Left ventricle myocardium inferior (tissue), 1 donor: Measurements from ENCODE around the gene MID2. TPM values are rescaled to one million over a fixed set of nuclear protein-coding genes. Genes with fewer than 3 reads are reported as not detected.

Experiments used
- DNase-seq: peaks from one replicate; pipeline ENCODE4 v3.0.0-alpha.2; 2020
- H3K27ac ChIP-seq: fragments of 200-600 bp; replicated peaks from 2 replicates; pipeline ENCODE4 v1.8.0; 2021
- H3K27me3 ChIP-seq: fragments of 200-600 bp; 2 replicates; pipeline ENCODE4 v1.8.0; 2021; ENCODE audit warnings: low read depth
- H3K36me3 ChIP-seq: fragments of 200-600 bp; 2 replicates; pipeline ENCODE4 v1.8.0; 2021
- H3K4me1 ChIP-seq: fragments of 200-600 bp; 2 replicates; pipeline ENCODE4 v1.8.0; 2021
- H3K4me3 ChIP-seq: fragments of 200-600 bp; 2 replicates; pipeline ENCODE4 v1.8.0; 2021; ENCODE audit warnings: mild to moderate bottlenecking, moderate library complexity
- H3K9me3 ChIP-seq: fragments of 200-600 bp; replicated peaks from 2 replicates; pipeline ENCODE4 v1.8.0; 2021
- CTCF ChIP-seq: fragments of 200-600 bp; IDR thresholded peaks from 2 replicates; pipeline ENCODE4 v1.8.0; 2021; ENCODE audit warnings: antibody characterized with exemption, mild to moderate bottlenecking, borderline replicate concordance
- intact Hi-C: fragments of 100-400 bp; cut with micrococcal nuclease; formaldehyde crosslinking; loops from one replicate; pipeline ENCODE4 v1.11.0; 2022
- total RNA-seq: library from RNA; stranded (reverse); fragmentation: NEBNext Ultra II Directional; extraction: Animal tissue kit (Norgen Biotek cat#: 25700); gene quantifications from one replicate; pipeline ENCODE4 v1.2.1, GENCODE V29; 2021
- donor health status: DM: no; HTN: yes; CAD: no; lungs with severe emphysema.

The MID2 gene
- total RNA-seq, 1 donor from 2014 or later = 6.3 TPM

GRCh38 chrX:107857837-107858236 is 32.2 kb downstream of the MID2 start:
- no peaks in the 10 kb centered on the region for H3K27me3 ChIP-seq

GRCh38 chrX:107861056-107861455 is 35.4 kb downstream of the MID2 start:
- no peak for DNase-seq
- H3K4me3 ChIP-seq = no peak overlapping the region
- H3K9me3 ChIP-seq = no peaks in the 10 kb centered on the region

More at GRCh38 chrX:107857837-107858236, 32.2 kb downstream of the MID2 start:
- no peaks in the 10 kb centered on the region for H3K36me3 ChIP-seq
- H3K4me1 ChIP-seq = no peaks in the 10 kb centered on the region
- intact Hi-C loops = no loop called here
- no peaks in the 10 kb centered on the region for H3K9me3 ChIP-seq
- DNase-seq = no peak
- H3K27ac ChIP-seq = no peak overlapping the region
- TF ChIP-seq CTCF = no peak
- no peak overlapping the region for H3K4me3 ChIP-seq

GRCh38 chrX:107871136-107871535 is 45.5 kb downstream of the MID2 start:
- no peak overlapping the region for H3K4me3 ChIP-seq
- H3K36me3 ChIP-seq = no peaks in the 10 kb centered on the region
- no peaks in the 10 kb centered on the region for H3K4me1 ChIP-seq
- no peak overlapping the region for H3K27ac ChIP-seq
- H3K27me3 ChIP-seq = no peaks in the 10 kb centered on the region
- DNase-seq = no peak
- no peak for TF ChIP-seq CTCF
- no peaks in the 10 kb centered on the region for H3K9me3 ChIP-seq
- intact Hi-C loops = no loop called here

More at GRCh38 chrX:107861056-107861455, 35.4 kb downstream of the MID2 start:
- Histone ChIP-seq H3K27me3 (no peaks in the 10 kb centered on the region), H3K4me1 (no peaks in the 10 kb centered on the region), H3K36me3 (no peaks in the 10 kb centered on the region), H3K27ac (no peak overlapping the region)
- TF ChIP-seq CTCF = no peak
- intact Hi-C loops = no loop called here

GRCh38 chrX:107878106-107878505 is 52.4 kb downstream of the MID2 start:
- intact Hi-C loops = no loop called here
- Histone ChIP-seq H3K27me3 (no peaks in the 10 kb centered on the region), H3K4me1 (no peaks in the 10 kb centered on the region), H3K27ac (no peak overlapping the region), H3K4me3 (no peak overlapping the region), H3K36me3 (no peaks in the 10 kb centered on the region), H3K9me3 (no peaks in the 10 kb centered on the region)
- no peak for TF ChIP-seq CTCF
- no peak for DNase-seq

GRCh38 chrX:107880054-107880610 is 54.5 kb downstream of the MID2 start:
- no peak overlapping the region for H3K27ac ChIP-seq
- no peak overlapping the region for H3K4me3 ChIP-seq

More at GRCh38 chrX:107880054-107880610, 54.5 kb downstream of the MID2 start:
- Histone ChIP-seq H3K27me3 (no peaks in the 10 kb centered on the region), H3K36me3 (no peaks in the 10 kb centered on the region), H3K9me3 (no peaks in the 10 kb centered on the region), H3K4me1 (no peaks in the 10 kb centered on the region)
- no peak for DNase-seq
- intact Hi-C loops = no loop called here
- TF ChIP-seq CTCF = no peak
